K562 (cell line): ENCODE results near the gene VPS33B.

Experiments used
- DEAF1 ChIP-seq: fragments of 450-650 bp; formaldehyde crosslinking; IDR thresholded peaks from 2 replicates; pipeline ENCODE4 v1.4.0; 2020; ENCODE audit warnings: mild to moderate bottlenecking, moderate library complexity
- NR2C2 ChIP-seq, 2 experiments: fragments of 200-800 bp in 1 of 2; sonication (Bioruptor generic) in 1 of 2; sonication (generic) in 1 of 2; formaldehyde crosslinking in 1 of 2; IDR thresholded peaks; 2 replicates each; pipeline versions ENCODE4 v1.6.1 to v1.8.0; 2016 to 2022; ENCODE audit warnings: mild to moderate bottlenecking in 1 of 2, missing compliant biosample characterization in 1 of 2, missing genetic modification characterization in 1 of 2, missing genetic modification reagents in 1 of 2
- OTX1 ChIP-seq: fragments of 450-650 bp; formaldehyde crosslinking; IDR thresholded peaks from 2 replicates; pipeline ENCODE4 v1.4.0; 2022; ENCODE audit warnings: mild to moderate bottlenecking
- SREBF2 ChIP-seq: sonication (generic); formaldehyde crosslinking; IDR thresholded peaks from 2 replicates; pipeline ENCODE4 v1.4.0; 2020; ENCODE audit warnings: mild to moderate bottlenecking, missing genetic modification reagents
- ZNF717 ChIP-seq: fragments of 250-450 bp; sonication (Bioruptor Pico); IDR thresholded peaks from 2 replicates; pipeline ENCODE4 v1.5.0; 2021
- TF ChIP-seq, protein P1 (sequence below): fragments of 250-450 bp; sonication (Bioruptor Pico); IDR thresholded peaks from 2 replicates; pipeline ENCODE4 v1.5.0; 2022; ENCODE audit warnings: mild to moderate bottlenecking

- TF ChIP-seq OTX1 (CRISPR knock-in tag) (peak; percentile 2; the same call in 1 of the 2 replicates), SREBF2 (no peak), NR2C2 (CRISPR knock-in tag; IDR thresholded peaks at IDR 0.05) (peak; percentile 75; the same call in 1 of the 2 replicates), NR2C2 (tag; IDR thresholded peaks at IDR 0.05) (peak; percentile 70), DEAF1 (CRISPR knock-in tag) (no peak), ZNF717 (CRISPR knock-in tag) (peak; percentile 83)
- TF ChIP-seq, protein P1, sequence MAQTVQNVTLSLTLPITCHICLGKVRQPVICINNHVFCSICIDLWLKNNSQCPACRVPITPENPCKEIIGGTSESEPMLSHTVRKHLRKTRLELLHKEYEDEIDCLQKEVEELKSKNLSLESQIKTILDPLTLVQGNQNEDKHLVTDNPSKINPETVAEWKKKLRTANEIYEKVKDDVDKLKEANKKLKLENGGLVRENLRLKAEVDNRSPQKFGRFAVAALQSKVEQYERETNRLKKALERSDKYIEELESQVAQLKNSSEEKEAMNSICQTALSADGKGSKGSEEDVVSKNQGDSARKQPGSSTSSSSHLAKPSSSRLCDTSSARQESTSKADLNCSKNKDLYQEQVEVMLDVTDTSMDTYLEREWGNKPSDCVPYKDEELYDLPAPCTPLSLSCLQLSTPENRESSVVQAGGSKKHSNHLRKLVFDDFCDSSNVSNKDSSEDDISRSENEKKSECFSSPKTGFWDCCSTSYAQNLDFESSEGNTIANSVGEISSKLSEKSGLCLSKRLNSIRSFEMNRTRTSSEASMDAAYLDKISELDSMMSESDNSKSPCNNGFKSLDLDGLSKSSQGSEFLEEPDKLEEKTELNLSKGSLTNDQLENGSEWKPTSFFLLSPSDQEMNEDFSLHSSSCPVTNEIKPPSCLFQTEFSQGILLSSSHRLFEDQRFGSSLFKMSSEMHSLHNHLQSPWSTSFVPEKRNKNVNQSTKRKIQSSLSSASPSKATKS = no peak
Measured at GRCh38 chr15:90954712-90955623, 67.4 kb downstream of the VPS33B start, which contains the start of gene RCCD1.
